Measurements from ENCODE around the gene ADCK1. TPM values are rescaled to one million over a fixed set of nuclear protein-coding genes. Genes with fewer than 3 reads are reported as not detected.

ADCK1 gene
- total RNA-seq, 1 experiment from 2014 or later = 19.0 TPM

DNA sequence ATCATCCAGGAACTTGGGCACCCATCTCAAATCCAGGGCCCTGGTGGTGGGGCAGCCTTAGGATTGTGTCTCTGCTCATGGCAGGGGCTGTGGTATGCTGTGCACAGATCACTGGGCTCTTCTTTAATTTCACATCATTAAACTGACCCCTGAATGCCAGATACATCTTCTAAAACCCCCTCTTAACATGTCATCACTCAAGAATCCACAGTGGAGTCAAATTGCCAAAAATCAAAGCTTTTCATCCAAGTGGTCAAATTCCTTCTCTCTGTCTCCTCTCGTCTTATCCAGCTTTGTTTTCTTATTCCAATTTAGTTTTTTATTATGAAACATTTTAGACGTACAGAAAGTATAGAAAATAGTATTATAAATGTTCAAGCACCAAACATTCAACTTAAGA, 97.5 kb downstream of the ADCK1 start:
- no peak for DNase-seq
- ChIA-PET POLR2A (ENCODE audit: unreplicated experiment) (no interaction called here), CTCF (no interaction called here)
- Histone ChIP-seq H3K36me3 (ENCODE audit: low read depth) (no peaks in the 10 kb centered on the region), H3K27me3 (ENCODE audit: insufficient read depth, low read depth) (no peaks in the 10 kb centered on the region), H4K20me1 (ENCODE audit: insufficient read depth) (no peaks in the 10 kb centered on the region), H3K27ac (no peak overlapping the region), H3K4me3 (no peak overlapping the region), H3K4me1 (replicated peaks; ENCODE audit: insufficient read depth) (no peaks in the 10 kb centered on the region), H3K4me2 (no peak overlapping the region), H3K79me2 (ENCODE audit: low read depth) (no peaks in the 10 kb centered on the region), H3K9me3 (ENCODE audit: insufficient read depth, low read depth) (no peaks in the 10 kb centered on the region), H3K9me2 (ENCODE audit: insufficient read depth) (0 out of 2 replicates have a peak, but pooled peaks cover 3% of the 10 kb centered on the region), H2AFZ (no peak overlapping the region), H3F3A (ENCODE audit: insufficient read depth, low read depth) (no peaks in the 10 kb centered on the region)
- TF ChIP-seq EZH2 (IDR thresholded peaks at IDR 0.05; ENCODE audit: low read depth) = no peak
- TF ChIP-seq, protein P1, sequence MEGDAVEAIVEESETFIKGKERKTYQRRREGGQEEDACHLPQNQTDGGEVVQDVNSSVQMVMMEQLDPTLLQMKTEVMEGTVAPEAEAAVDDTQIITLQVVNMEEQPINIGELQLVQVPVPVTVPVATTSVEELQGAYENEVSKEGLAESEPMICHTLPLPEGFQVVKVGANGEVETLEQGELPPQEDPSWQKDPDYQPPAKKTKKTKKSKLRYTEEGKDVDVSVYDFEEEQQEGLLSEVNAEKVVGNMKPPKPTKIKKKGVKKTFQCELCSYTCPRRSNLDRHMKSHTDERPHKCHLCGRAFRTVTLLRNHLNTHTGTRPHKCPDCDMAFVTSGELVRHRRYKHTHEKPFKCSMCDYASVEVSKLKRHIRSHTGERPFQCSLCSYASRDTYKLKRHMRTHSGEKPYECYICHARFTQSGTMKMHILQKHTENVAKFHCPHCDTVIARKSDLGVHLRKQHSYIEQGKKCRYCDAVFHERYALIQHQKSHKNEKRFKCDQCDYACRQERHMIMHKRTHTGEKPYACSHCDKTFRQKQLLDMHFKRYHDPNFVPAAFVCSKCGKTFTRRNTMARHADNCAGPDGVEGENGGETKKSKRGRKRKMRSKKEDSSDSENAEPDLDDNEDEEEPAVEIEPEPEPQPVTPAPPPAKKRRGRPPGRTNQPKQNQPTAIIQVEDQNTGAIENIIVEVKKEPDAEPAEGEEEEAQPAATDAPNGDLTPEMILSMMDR (conservative IDR thresholded peaks at IDR 0.05) = no peak
- BruUV-seq (replicated peaks) = no TSS peak
- intact Hi-C loops (cut with micrococcal nuclease; ENCODE audit: unreplicated experiment) = no loop called here

DNA sequence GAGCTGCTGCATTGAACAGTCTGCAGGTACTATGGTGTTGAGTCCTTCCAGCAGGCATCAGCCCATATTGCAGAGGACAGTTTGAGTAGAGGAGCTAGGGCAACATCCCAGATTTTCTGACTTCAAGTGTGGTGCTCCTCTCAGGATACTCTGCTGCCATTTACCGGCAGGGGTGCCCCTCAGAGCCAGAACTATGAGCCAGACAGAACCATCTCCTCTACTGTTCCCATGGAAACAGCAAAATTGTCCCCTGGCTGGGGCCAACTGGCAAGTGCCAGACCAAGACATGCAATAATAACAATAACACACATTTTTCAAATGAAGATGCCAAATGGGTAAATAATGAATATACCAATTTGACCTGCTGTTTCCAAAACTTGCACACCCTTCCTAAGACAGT, 102.9 kb downstream of the ADCK1 start:
- Histone ChIP-seq H3F3A (ENCODE audit: insufficient read depth, low read depth) (no peaks in the 10 kb centered on the region), H3K4me3 (no peak overlapping the region), H3K4me1 (replicated peaks; ENCODE audit: insufficient read depth) (no peaks in the 10 kb centered on the region), H4K20me1 (ENCODE audit: insufficient read depth) (no peaks in the 10 kb centered on the region), H3K9me3 (ENCODE audit: insufficient read depth, low read depth) (no peaks in the 10 kb centered on the region), H3K9me2 (ENCODE audit: insufficient read depth) (no peaks in the 10 kb centered on the region), H3K4me2 (no peak overlapping the region), H3K27ac (no peak overlapping the region), H3K36me3 (ENCODE audit: low read depth) (no peaks in the 10 kb centered on the region), H3K27me3 (ENCODE audit: insufficient read depth, low read depth) (no peaks in the 10 kb centered on the region), H2AFZ (no peak overlapping the region), H3K79me2 (ENCODE audit: low read depth) (no peaks in the 10 kb centered on the region)
- intact Hi-C loops (cut with micrococcal nuclease; ENCODE audit: unreplicated experiment) = no loop called here
- TF ChIP-seq EZH2 (IDR thresholded peaks at IDR 0.05; ENCODE audit: low read depth) = no peak
- TF ChIP-seq, protein P1 (conservative IDR thresholded peaks at IDR 0.05) = no peak
- no TSS peak for BruUV-seq (replicated peaks)
- ChIA-PET CTCF (no interaction called here), POLR2A (ENCODE audit: unreplicated experiment) (interaction anchor here (0.5 kb wide), 1 partner anchor 560 kb away, joined by 5 read pairs; no protein-coding TSS in a partner anchor)
- no peak for DNase-seq

DNA sequence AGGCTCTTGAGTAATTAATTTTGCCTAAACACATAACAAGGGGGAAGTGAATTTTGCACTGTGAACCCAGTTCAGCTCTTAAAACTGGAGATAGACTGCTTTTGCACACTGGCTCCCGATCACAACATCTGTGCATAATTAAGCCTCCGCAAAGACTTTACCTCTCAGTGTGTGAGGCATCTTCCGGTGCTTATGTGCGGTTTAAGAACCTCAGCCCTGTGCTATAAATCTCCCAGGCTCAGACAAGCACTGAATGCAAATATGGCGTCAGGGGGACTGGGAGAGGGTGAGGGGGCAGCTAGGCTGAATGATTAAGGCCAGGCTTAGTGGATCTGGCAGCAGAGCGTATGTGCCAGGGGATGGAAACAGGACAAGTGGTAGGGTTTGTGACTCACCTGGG, 103.3 kb downstream of the ADCK1 start:
- no peak for DNase-seq
- Histone ChIP-seq H3K79me2 (ENCODE audit: low read depth) (no peaks in the 10 kb centered on the region), H2AFZ (no peak overlapping the region), H3K27ac (no peak overlapping the region), H4K20me1 (ENCODE audit: insufficient read depth) (no peaks in the 10 kb centered on the region), H3K4me1 (replicated peaks; ENCODE audit: insufficient read depth) (no peaks in the 10 kb centered on the region), H3K27me3 (ENCODE audit: insufficient read depth, low read depth) (no peaks in the 10 kb centered on the region), H3K9me2 (ENCODE audit: insufficient read depth) (no peaks in the 10 kb centered on the region), H3K4me2 (no peak overlapping the region), H3F3A (ENCODE audit: insufficient read depth, low read depth) (no peaks in the 10 kb centered on the region), H3K4me3 (no peak overlapping the region), H3K9me3 (ENCODE audit: insufficient read depth, low read depth) (no peaks in the 10 kb centered on the region), H3K36me3 (ENCODE audit: low read depth) (no peaks in the 10 kb centered on the region)
- ChIA-PET POLR2A (ENCODE audit: unreplicated experiment) (interaction anchor here (0.5 kb wide), 1 partner anchor 560 kb away, joined by 5 read pairs; no protein-coding TSS in a partner anchor), CTCF (no interaction called here)
- TF ChIP-seq, protein P1 (conservative IDR thresholded peaks at IDR 0.05) = no peak
- no peak for TF ChIP-seq EZH2 (IDR thresholded peaks at IDR 0.05; ENCODE audit: low read depth)
- intact Hi-C loops (cut with micrococcal nuclease; ENCODE audit: unreplicated experiment) = no loop called here
- no TSS peak for BruUV-seq (replicated peaks)

Measured in PC-9 (cell line).